Measurements from ENCODE around the gene ASB5. TPM values are rescaled to one million over a fixed set of nuclear protein-coding genes. Genes with fewer than 3 reads are reported as not detected.

The ASB5 gene
- total and polyA plus RNA-seq, 2 of the 8 experiments (the other 6 are each of a cell fraction or from before 2014, with no cell fraction given), result 0.02 TPM; not detected in 1

- TF ChIP-seq RAD21 (IDR thresholded peaks at IDR 0.05 in 1 of 2, conservative IDR thresholded peaks at IDR 0.05 in 1 of 2; ENCODE audit: low read depth in 2 of 2, low read length in 2 of 2) (no peak), NANOG (IDR thresholded peaks at IDR 0.05; ENCODE audit: insufficient read depth, low read depth, low read length, poor library complexity, severe bottlenecking) (no peak), GABPA (IDR thresholded peaks at IDR 0.05; ENCODE audit: borderline replicate concordance, insufficient read depth, low read length) (no peak), JUND (IDR thresholded peaks at IDR 0.05; ENCODE audit: low read length) (no peak), KDM4A (IDR thresholded peaks at IDR 0.05; ENCODE audit: low read depth, low read length, severe bottlenecking) (no peak), YY1 (IDR thresholded peaks at IDR 0.05; ENCODE audit: low read depth, low read length) (no peak), SIRT6 (IDR thresholded peaks at IDR 0.05; ENCODE audit: low read length) (no peak), GTF2F1 (IDR thresholded peaks at IDR 0.05; ENCODE audit: borderline replicate concordance, low read depth, low read length) (no peak), SUZ12 (IDR thresholded peaks at IDR 0.05; ENCODE audit: low read length) (no peak), RXRA (IDR thresholded peaks at IDR 0.05; ENCODE audit: insufficient read depth, low read depth, low read length) (no peak), TAF7 (optimal IDR thresholded peaks at IDR 0.05; ENCODE audit: borderline replicate concordance, low read depth, low read length) (no peak)
These were observed 38.6 kb upstream of the ASB5 start (continued) for GRCh38 chr4:176307666-176307930.

Data from H1 (cell line).